ENCODE data around the gene MGMT.

Gene MGMT

GRCh38 chr10:129697463-129698247 is 230.6 kb downstream of the MGMT start:
- DNase-seq, result peak in 1 of 10 donors; percentile 49
- intact Hi-C loops (cut with DNase I), result no loop called here

- intact Hi-C loops (cut with DNase I), result no loop called here
Measured at GRCh38 chr10:129699722-129700340, 232.8 kb downstream of the MGMT start.

GRCh38 chr10:129702605-129703004 is 235.6 kb downstream of the MGMT start:
- DNase-seq, result peak in 2 of 10 donors; percentile 70 to 73
- intact Hi-C loops (cut with DNase I), result no loop called here

More at GRCh38 chr10:129699722-129700340, 232.8 kb downstream of the MGMT start:
- peak in 1 of 10 donors; percentile 22 for DNase-seq

- DNase-seq, result peak in 2 of 10 donors; percentile 64 to 75
- intact Hi-C loops (cut with DNase I), result no loop called here
Measured at GRCh38 chr10:129703287-129704137, 236.5 kb downstream of the MGMT start.

GRCh38 chr10:129704225-129704624 is 237.2 kb downstream of the MGMT start:
- DNase-seq, result peak in 2 of 10 donors; percentile 46 to 70
- intact Hi-C loops (cut with DNase I), result no loop called here

- peak in 2 of 10 donors; percentile 52 to 75 for DNase-seq
- intact Hi-C loops (cut with DNase I), result no loop called here
Measured at GRCh38 chr10:129704786-129705525, 237.9 kb downstream of the MGMT start.

- intact Hi-C loops (cut with DNase I), result no loop called here
- peak in 2 of 10 donors; percentile 57 to 62 for DNase-seq
Measured at GRCh38 chr10:129705676-129706075, 238.6 kb downstream of the MGMT start.

GRCh38 chr10:129706081-129706480 is 239.0 kb downstream of the MGMT start:
- intact Hi-C loops (cut with DNase I), result no loop called here
- peak in 2 of 10 donors; percentile 61 to 70 for DNase-seq

GRCh38 chr10:129706523-129706922 is 239.5 kb downstream of the MGMT start:
- peak in 1 of 10 donors; percentile 48 for DNase-seq
- intact Hi-C loops (cut with DNase I), result no loop called here

- peak in 2 of 10 donors; percentile 68 to 81 for DNase-seq
- intact Hi-C loops (cut with DNase I), result no loop called here
Measured at GRCh38 chr10:129707406-129708388, 240.7 kb downstream of the MGMT start.

- intact Hi-C loops (cut with DNase I), result no loop called here
Measured at GRCh38 chr10:129709101-129709500, 242.1 kb downstream of the MGMT start.

GRCh38 chr10:129709627-129710509 is 242.8 kb downstream of the MGMT start:
- intact Hi-C loops (cut with DNase I), result no loop called here
- peak in 1 of 10 donors; percentile 67 for DNase-seq

More at GRCh38 chr10:129709101-129709500, 242.1 kb downstream of the MGMT start:
- DNase-seq, result peak in 1 of 10 donors; percentile 57

- DNase-seq, result no peak
- intact Hi-C loops (cut with DNase I), result no loop called here
Measured at GRCh38 chr10:129710510-129710847, 243.4 kb downstream of the MGMT start.

GRCh38 chr10:129711291-129711690 is 244.2 kb downstream of the MGMT start:
- intact Hi-C loops (cut with DNase I), result no loop called here
- DNase-seq, result peak in 2 of 10 donors; percentile 76 to 82

- intact Hi-C loops (cut with DNase I), result no loop called here
- DNase-seq, result peak in 2 of 10 donors; percentile 43 to 65
Measured at GRCh38 chr10:129712000-129712399, 245.0 kb downstream of the MGMT start.

GRCh38 chr10:129713659-129714265 is 246.7 kb downstream of the MGMT start:
- intact Hi-C loops (cut with DNase I), result no loop called here
- DNase-seq, result peak in 1 of 10 donors; percentile 27

GRCh38 chr10:129715805-129716204 is 248.8 kb downstream of the MGMT start:
- DNase-seq, result peak in 2 of 10 donors; percentile 49 to 56
- intact Hi-C loops (cut with DNase I), result no loop called here
